Anterior cingulate cortex (tissue), 58 donors: ENCODE measurements around the gene TBXAS1.
"Not testable (repeated sequence)": the region's sequence is repeated elsewhere in the genome, so short reads cannot be mapped to it uniquely, and the experiment has no call there.

ENCODE experiments used
- DNase-seq, 58 donors: peaks; one replicate each; lab custom pipeline; 2025; lab: John Stamatoyannopoulos, UW

Gene TBXAS1

GRCh38 chr7:139886899-139887298 lies 57.8 kb downstream of the TBXAS1 start:
- DNase-seq, result no peak

- peak in 1 of 58 donors; percentile 4 for DNase-seq
Measured at GRCh38 chr7:139887992-139888481, 59.0 kb downstream of the TBXAS1 start.

- DNase-seq, result no peak
Measured at GRCh38 chr7:139889186-139889871, 60.3 kb downstream of the TBXAS1 start.

GRCh38 chr7:139893461-139893860 lies 64.4 kb downstream of the TBXAS1 start:
- DNase-seq, result no peak

- DNase-seq, result no peak
Measured at GRCh38 chr7:139893999-139894398, 64.9 kb downstream of the TBXAS1 start.

GRCh38 chr7:139895141-139895829 lies 66.2 kb downstream of the TBXAS1 start:
- DNase-seq, result no peak

GRCh38 chr7:139896288-139896687 lies 67.2 kb downstream of the TBXAS1 start:
- DNase-seq, result no peak

- no peak for DNase-seq
Measured at GRCh38 chr7:139896831-139897230, 67.8 kb downstream of the TBXAS1 start.

GRCh38 chr7:139897422-139898090 lies 68.5 kb downstream of the TBXAS1 start:
- no peak for DNase-seq

GRCh38 chr7:139898483-139898882 lies 69.4 kb downstream of the TBXAS1 start:
- DNase-seq, result no peak

GRCh38 chr7:139899328-139899955 lies 70.4 kb downstream of the TBXAS1 start:
- DNase-seq, result no peak

- DNase-seq, result no peak
Measured at GRCh38 chr7:139900326-139900725, 71.3 kb downstream of the TBXAS1 start.

- DNase-seq, result no peak
Measured at GRCh38 chr7:139901056-139901795, 72.2 kb downstream of the TBXAS1 start.

GRCh38 chr7:139901901-139902300 lies 72.8 kb downstream of the TBXAS1 start:
- no peak for DNase-seq

- DNase-seq, result no peak
Measured at GRCh38 chr7:139902436-139903102, 73.5 kb downstream of the TBXAS1 start.

GRCh38 chr7:139903103-139903477 lies 74.0 kb downstream of the TBXAS1 start:
- DNase-seq, result not testable (repeated sequence)

- DNase-seq, result no peak
Measured at GRCh38 chr7:139906879-139907278, 77.8 kb downstream of the TBXAS1 start.

GRCh38 chr7:139908792-139909191 lies 79.7 kb downstream of the TBXAS1 start:
- no peak for DNase-seq

GRCh38 chr7:139909379-139910050 lies 80.5 kb downstream of the TBXAS1 start:
- DNase-seq, result no peak
